CD1c-positive myeloid dendritic cell (primary cell): ENCODE data around the gene LIN52.
A peak's percentile ranks its signal among the peaks of the same experiment; 100 is the strongest.

Source experiments
- DNase-seq: peaks from one replicate; pipeline ENCODE4 v3.0.0-alpha.2; 2016; ENCODE audit errors: extremely low spot score

The LIN52 gene

GRCh38 chr14:74194506-74195274 lies 109.9 kb downstream of the LIN52 start:
- no peak for DNase-seq

- no peak for DNase-seq
Observed at GRCh38 chr14:74195623-74196022, 110.9 kb downstream of the LIN52 start.

- DNase-seq, result no peak
Observed at GRCh38 chr14:74198441-74199234, 113.9 kb downstream of the LIN52 start.

GRCh38 chr14:74202113-74202512 lies 117.4 kb downstream of the LIN52 start:
- DNase-seq, result no peak

GRCh38 chr14:74203639-74204038 lies 118.9 kb downstream of the LIN52 start:
- DNase-seq, result no peak

GRCh38 chr14:74204491-74204890 lies 119.7 kb downstream of the LIN52 start:
- DNase-seq, result no peak

GRCh38 chr14:74205882-74206281 lies 121.1 kb downstream of the LIN52 start:
- DNase-seq, result no peak

GRCh38 chr14:74207943-74208342 lies 123.2 kb downstream of the LIN52 start:
- no peak for DNase-seq

- no peak for DNase-seq
Observed at GRCh38 chr14:74208642-74209041, 123.9 kb downstream of the LIN52 start.

GRCh38 chr14:74211945-74212580 lies 127.3 kb downstream of the LIN52 start:
- no peak for DNase-seq

- DNase-seq, result no peak
Observed at GRCh38 chr14:74213907-74214803, 129.4 kb downstream of the LIN52 start.

- no peak for DNase-seq
Observed at GRCh38 chr14:74216671-74217070, 131.9 kb downstream of the LIN52 start.

GRCh38 chr14:74217672-74218448 lies 133.1 kb downstream of the LIN52 start:
- DNase-seq, result peak; percentile 74

GRCh38 chr14:74218462-74218861 lies 133.7 kb downstream of the LIN52 start:
- DNase-seq, result no peak

- DNase-seq, result no peak
Observed at GRCh38 chr14:74219277-74220205, 134.8 kb downstream of the LIN52 start.

GRCh38 chr14:74220991-74221390 lies 136.2 kb downstream of the LIN52 start:
- no peak for DNase-seq

GRCh38 chr14:74221741-74222140 lies 137.0 kb downstream of the LIN52 start:
- no peak for DNase-seq

- DNase-seq, result no peak
Observed at GRCh38 chr14:74223016-74223415, 138.3 kb downstream of the LIN52 start.

- no peak for DNase-seq
Observed at GRCh38 chr14:74231784-74232183, 147.0 kb downstream of the LIN52 start.

- DNase-seq, result no peak
Observed at GRCh38 chr14:74235017-74235416, 150.3 kb downstream of the LIN52 start.
